GM12878 (cell line): ENCODE results near the gene STKLD1. TPM values are rescaled to one million over a fixed set of nuclear protein-coding genes. Genes with fewer than 3 reads are reported as not detected.
A peak's percentile ranks its signal among the peaks of the same experiment; 100 is the strongest.

Experiments used
- ATAC-seq: fragments of 200-7000 bp; cut with Tn5 transposase; 3 replicates; pipeline ENCODE4 v1.9.1; 2020; ENCODE audit warnings: mild to moderate bottlenecking, moderate library complexity
- BruUV-seq: library from RNA; stranded (reverse); fragments of 400-500 nt; replicated peaks from 2 replicates; lab custom pipeline; 2021; lab: Mats Ljungman, UMichigan
- CTCF ChIA-PET: fragments of 300-600 bp; sonication (Branson Sonifier 250); formaldehyde crosslinking; extraction: SDS; loops from one replicate; lab custom pipeline; 2021; ENCODE audit warnings: inconsistent platforms; lab: Yijun Ruan, JAX
- POLR2A ChIA-PET: fragments of 350-600 bp; formaldehyde crosslinking; extraction: SDS; loops from one replicate; lab custom pipeline; 2021; ENCODE audit warnings: inconsistent platforms; lab: Charles Lee
- RAD21 ChIA-PET: fragments of 300-600 bp; sonication (Branson Sonifier 250); formaldehyde crosslinking; loops from one replicate; lab custom pipeline; 2023; ENCODE audit warnings: antibody characterized with exemption; ENCODE audit not compliant: unreplicated experiment; lab: Charles Lee
- SMC1A ChIA-PET: fragments of 300-600 bp; sonication (Branson Sonifier 250); formaldehyde crosslinking; loops from one replicate; lab custom pipeline; 2023; ENCODE audit not compliant: unreplicated experiment, uncharacterized antibody; lab: Charles Lee
- DNase-seq: peaks from one replicate; pipeline ENCODE4 v3.0.0-alpha.2; 2011; ENCODE audit warnings: low read depth, low spot score
- FAIRE-seq: peaks from 3 replicates; lab custom pipeline; 2011; peaks lifted over from hg19 to GRCh38; lab: Jason Lieb, UNC
- H2AFZ ChIP-seq: 2 replicates; pipeline ENCODE4 v1.6.0; 2011; ENCODE audit warnings: low read depth, low read length, control low read depth; ENCODE audit not compliant: control insufficient read depth
- H3K27ac ChIP-seq: 2 replicates; pipeline ENCODE4 v1.5.1; 2011; ENCODE audit warnings: control low read depth; ENCODE audit not compliant: control insufficient read depth, insufficient read depth
- H3K27me3 ChIP-seq, 2 experiments: replicated peaks in 1 of 2; 2 replicates each; pipeline versions ENCODE4 v1.6.0 to v1.6.1; 2011; ENCODE audit warnings: low read length in 1 of 2; ENCODE audit not compliant: control insufficient read depth in 2 of 2, insufficient read depth in 2 of 2
- H3K36me3 ChIP-seq, 2 experiments: 2 replicates each; pipeline ENCODE4 v1.5.1; 2011; ENCODE audit warnings: low read length in 1 of 2; ENCODE audit not compliant: control insufficient read depth in 2 of 2, insufficient read depth in 2 of 2
- H3K4me1 ChIP-seq: 2 replicates; pipeline ENCODE4 v1.6.1; 2011; ENCODE audit warnings: mild to moderate bottlenecking, low read length, moderate library complexity, mixed read lengths; ENCODE audit not compliant: control insufficient read depth, insufficient read depth
- H3K4me2 ChIP-seq: 2 replicates; pipeline ENCODE4 v1.6.0; 2011; ENCODE audit warnings: control low read depth; ENCODE audit not compliant: control insufficient read depth, insufficient read depth
- H3K4me3 ChIP-seq: fragments of 200-600 bp; sonication (generic); 2 replicates; pipeline ENCODE4 v1.5.1; 2016
- H3K79me2 ChIP-seq: 2 replicates; pipeline ENCODE4 v1.6.0; 2011; ENCODE audit warnings: low read length; ENCODE audit not compliant: control insufficient read depth, insufficient read depth
- H3K9ac ChIP-seq: 2 replicates; pipeline ENCODE4 v1.8.0; 2011; ENCODE audit warnings: low read length, control low read depth, mixed read lengths; ENCODE audit not compliant: control insufficient read depth, insufficient read depth
- H3K9me3 ChIP-seq: replicated peaks from 3 replicates; pipeline ENCODE4 v1.5.1; 2011; ENCODE audit warnings: mild to moderate bottlenecking, low read length; ENCODE audit not compliant: control insufficient read depth, insufficient read depth
- H4K20me1 ChIP-seq: 2 replicates; pipeline ENCODE4 v1.6.0; 2011; ENCODE audit not compliant: control insufficient read depth, insufficient read depth
- BACH1 ChIP-seq: fragments of 450-650 bp; IDR thresholded peaks from 2 replicates; pipeline ENCODE4 v1.6.1; 2017; ENCODE audit warnings: mild to moderate bottlenecking, borderline replicate concordance
- BCL3 ChIP-seq: IDR thresholded peaks from 2 replicates; pipeline ENCODE4 v1.6.1; 2011; ENCODE audit warnings: borderline replicate concordance, low read depth, mild to moderate bottlenecking, moderate library complexity, low read length; ENCODE audit not compliant: insufficient read depth, poor library complexity, severe bottlenecking
- JUND ChIP-seq: IDR thresholded peaks from 2 replicates; pipeline ENCODE4 v1.6.1; 2012; ENCODE audit warnings: low read depth, mild to moderate bottlenecking, low read length, improper control_type of control experiment, moderate library complexity
- MXI1 ChIP-seq: fragments of 150-350 bp; IDR thresholded peaks from 2 replicates; pipeline ENCODE4 v1.6.1; 2011; ENCODE audit warnings: low read depth, mild to moderate bottlenecking, inconsistent platforms, low read length, improper control_type of control experiment
- MYB ChIP-seq: fragments of 150-350 bp; IDR thresholded peaks from 2 replicates; pipeline ENCODE4 v1.6.1; 2014; ENCODE audit warnings: mild to moderate bottlenecking, low read depth, low read length, borderline replicate concordance
- NRF1 ChIP-seq: conservative IDR thresholded peaks from 2 replicates; pipeline ENCODE4 v1.6.1; 2011; ENCODE audit warnings: mild to moderate bottlenecking, low read depth, low read length, improper control_type of control experiment
- POLR2A ChIP-seq: IDR thresholded peaks from 2 replicates; pipeline ENCODE4 v1.6.1; 2011; ENCODE audit warnings: low read depth, mild to moderate bottlenecking, low read length
- POLR2AphosphoS5 ChIP-seq: IDR thresholded peaks from 2 replicates; pipeline ENCODE4 v1.6.1; 2011; ENCODE audit warnings: mild to moderate bottlenecking, low read length, inconsistent platforms
- SIN3A ChIP-seq: IDR thresholded peaks from 2 replicates; pipeline ENCODE4 v1.6.1; 2012; ENCODE audit warnings: low read depth, low read length, improper control_type of control experiment
- TCF12 ChIP-seq: IDR thresholded peaks from 2 replicates; pipeline ENCODE4 v1.6.1; 2011; ENCODE audit warnings: low read depth, mild to moderate bottlenecking, low read length
- TCF3 ChIP-seq: IDR thresholded peaks from 2 replicates; pipeline ENCODE4 v1.6.1; 2012; ENCODE audit warnings: low read depth, mild to moderate bottlenecking, low read length, borderline replicate concordance; ENCODE audit not compliant: insufficient read depth
- TCF7 ChIP-seq: IDR thresholded peaks from 2 replicates; pipeline ENCODE4 v1.6.1; 2014; ENCODE audit warnings: antibody characterized with exemption, borderline replicate concordance
- WRNIP1 ChIP-seq: IDR thresholded peaks from 2 replicates; pipeline ENCODE4 v1.6.1; 2011; ENCODE audit warnings: low read depth, low read length, improper control_type of control experiment, borderline replicate concordance
- YY1 ChIP-seq: IDR thresholded peaks from 2 replicates; pipeline ENCODE4 v1.6.1; 2011; ENCODE audit warnings: low read depth, mild to moderate bottlenecking, low read length
- WGBS: methylation state at CpG from one replicate; pipeline ENCODE4 v1.1.6; 2016; ENCODE audit warnings: low lambda C conversion rate; ENCODE audit not compliant: insufficient replicate concordance, insufficient coverage; ENCODE audit errors: missing lambda C conversion rate; 5-methylcytosine and 5-hydroxymethylcytosine counted together
- in situ Hi-C: fragments of 300-500 bp; cut with MboI; formaldehyde crosslinking; loops from 9 replicates; pipeline ENCODE4 v1.14.3; 2018; ENCODE audit warnings: mixed read lengths
- intact Hi-C: fragments of 100-400 bp; cut with micrococcal nuclease; formaldehyde crosslinking; loops from one replicate; pipeline ENCODE4 v1.14.2; 2022; ENCODE audit not compliant: unreplicated experiment
- polyA plus RNA-seq, 11 experiments: library from polyadenylated mRNA; depleted of rRNA in 4 of 11; unstranded in 6 of 11; stranded (reverse) in 5 of 11; fragments of >200 nt; fragmentation: Nextera tagmentation in 4 of 11; fragmentation: Illumina TruSeq in 1 of 11; extraction: Ambion mirVana in 4 of 11; extraction: Trizol in 1 of 11; gene quantifications; 1 replicate in 1 of 11; 2 replicates in 10 of 11; pipeline versions ENCODE4 v1.2.1 to v1.2.3, GENCODE V29; 2011 to 2016; ENCODE audit warnings: inconsistent platforms in 2 of 11, missing spikeins in 2 of 11, low read depth in 1 of 11
- total RNA-seq, 4 experiments: library from RNA; depleted of rRNA in 3 of 4; stranded (reverse); fragments of >200 nt in 3 of 4; fragmentation: Illumina TruSeq in 1 of 4; extraction: Trizol in 1 of 4; gene quantifications; 2 replicates each; pipeline versions ENCODE4 v1.2.1 to v1.2.3, GENCODE V29; 2013 to 2021

Gene STKLD1
- total and polyA plus RNA-seq, 10 of the 15 experiments (the other 5 are each of a cell fraction or from before 2014, with no cell fraction given) = 0.07 to 0.40 (median 0.29) TPM; not detected in 4

- ATAC-seq = peak; percentile 41
- peak overlapping the region; percentile 33 for H3K27ac ChIP-seq
- peak overlapping the region; percentile 83 for H3K9ac ChIP-seq
- DNase-seq = no peak
- intact Hi-C loops (no loop called here), in situ Hi-C loops (no loop called here)
- 2% methylated on average over 28 of the region's 31 CpGs for WGBS
- H3K4me1 ChIP-seq = no peaks in the 10 kb centered on the region; the same call in none of the 2 replicates
- no peaks in the 10 kb centered on the region; the same call in 1 of the 2 replicates for H4K20me1 ChIP-seq
- no peaks in the 10 kb centered on the region for H3K27me3 ChIP-seq
- ChIA-PET SMC1A (interaction anchor here (0.6 kb wide), 3 partner anchors 26 to 779 kb away, joined by 3 to 5 read pairs (median 4); no protein-coding TSS in a partner anchor), POLR2A (interaction anchor here (0.9 to 2.2 kb wide), 7 partner anchors 8 to 26 kb away, joined by 3 to 10 read pairs (median 3); partner anchors contain the start of genes MED22, RPL7A and STKLD1), RAD21 (interaction anchor here (0.6 to 1.4 kb wide), 3 partner anchors 61 to 189 kb away, joined by 3 read pairs; no protein-coding TSS in a partner anchor), CTCF (interaction anchor here (0.8 to 3.1 kb wide), 6 partner anchors 9 to 123 kb away, joined by 3 to 16 read pairs (median 3); partner anchors contain the start of gene SLC2A6)
- no peak for TF ChIP-seq MYB
- 0 out of 2 replicates have a peak, but pooled peaks have one; percentile 2 for TF ChIP-seq TCF3
- no peak for TF ChIP-seq WRNIP1
- peaks cover 21% of the 10 kb centered on the region for H3K79me2 ChIP-seq
- no peak overlapping the region for H2AFZ ChIP-seq
- no peaks in the 10 kb centered on the region for H3K9me3 ChIP-seq
- FAIRE-seq = no peak
- peak overlapping the region; percentile 91 for H3K4me3 ChIP-seq
- peak overlapping the region; percentile 45 for H3K4me2 ChIP-seq
- TSS peak; percentile 62 for BruUV-seq
- peaks cover 17 to 27% of the 10 kb centered on the region in 2 experiments for H3K36me3 ChIP-seq
Observed at GRCh38 chr9:133355881-133356357, 20.2 kb upstream of the STKLD1 start.

GRCh38 chr9:133356391-133357091 lies 19.6 kb upstream of the STKLD1 start, which contains the start of the genes SURF1 and SURF2:
SURF1 (minus strand) TSS chr9:133356487; CDS start chr9:133356453, 34 bp downstream.
SURF2 (plus strand) TSS chr9:133356550; CDS start chr9:133356593, 43 bp downstream.
- Histone ChIP-seq H2AFZ (peak within 1 kb of the TSS; percentile 81), H3K4me1 (no peaks in the 10 kb centered on the region; the same call in none of the 2 replicates), H3K4me2 (peak within 1 kb of the TSS; percentile 79), H3K9me3 (no peaks in the 10 kb centered on the region), H3K36me3 (peaks cover 17 to 28% of the 10 kb centered on the region in 2 experiments), H4K20me1 (no peaks in the 10 kb centered on the region; the same call in 1 of the 2 replicates), H3K27ac (peak within 1 kb of the TSS; percentile 43), H3K27me3 (no peaks in the 10 kb centered on the region), H3K79me2 (peaks cover 21% of the 10 kb centered on the region), H3K4me3 (peak within 1 kb of the TSS; percentile 91), H3K9ac (peak within 1 kb of the TSS; percentile 83)
- no peak for DNase-seq
- RAD21 ChIA-PET = interaction anchor here (0.5 to 1.4 kb wide), 4 partner anchors 61 to 190 kb away, joined by 3 read pairs; no protein-coding TSS in a partner anchor
- no peak for FAIRE-seq
- intact Hi-C loops = no loop called here
- BruUV-seq = no TSS peak
- POLR2A ChIA-PET = interaction anchor here (0.9 to 2.2 kb wide), 11 partner anchors 9 to 325 kb away, joined by 3 to 10 read pairs (median 3); partner anchors contain the start of genes MED22, RPL7A and STKLD1
- CTCF ChIA-PET = interaction anchor here (1.4 to 3.1 kb wide), 2 partner anchors 16 to 26 kb away, joined by 4 to 16 read pairs; no protein-coding TSS in a partner anchor
- SMC1A ChIA-PET = interaction anchor here (1.1 to 1.5 kb wide), 3 partner anchors 16 to 170 kb away, joined by 3 to 5 read pairs (median 3); no protein-coding TSS in a partner anchor
- in situ Hi-C loops = no loop called here
- peak; percentile 92 for ATAC-seq
- WGBS = 0% methylated on average over 32 of the region's 78 CpGs
- TF ChIP-seq POLR2A = peak; percentile 87
- peak; percentile 97 for TF ChIP-seq YY1
- TF ChIP-seq TCF7 = no peak
- TF ChIP-seq BACH1 = peak; percentile 22; the same call in 1 of the 2 replicates
- no peak for TF ChIP-seq JUND
- no peak for TF ChIP-seq NRF1
- TF ChIP-seq TCF12 = no peak
- TF ChIP-seq POLR2AphosphoS5 = peak; percentile 53; the same call in 1 of the 2 replicates
- TF ChIP-seq MXI1 = peak; percentile 87
- no peak for TF ChIP-seq BCL3
- TF ChIP-seq SIN3A = peak; percentile 67; the same call in 1 of the 2 replicates
